ENCODE measurements around the gene AQP6. TPM values are rescaled to one million over a fixed set of nuclear protein-coding genes. Genes with fewer than 3 reads are reported as not detected.

The AQP6 gene
- total and polyA plus RNA-seq, 3 experiments from 2014 or later, result not detected

DNA sequence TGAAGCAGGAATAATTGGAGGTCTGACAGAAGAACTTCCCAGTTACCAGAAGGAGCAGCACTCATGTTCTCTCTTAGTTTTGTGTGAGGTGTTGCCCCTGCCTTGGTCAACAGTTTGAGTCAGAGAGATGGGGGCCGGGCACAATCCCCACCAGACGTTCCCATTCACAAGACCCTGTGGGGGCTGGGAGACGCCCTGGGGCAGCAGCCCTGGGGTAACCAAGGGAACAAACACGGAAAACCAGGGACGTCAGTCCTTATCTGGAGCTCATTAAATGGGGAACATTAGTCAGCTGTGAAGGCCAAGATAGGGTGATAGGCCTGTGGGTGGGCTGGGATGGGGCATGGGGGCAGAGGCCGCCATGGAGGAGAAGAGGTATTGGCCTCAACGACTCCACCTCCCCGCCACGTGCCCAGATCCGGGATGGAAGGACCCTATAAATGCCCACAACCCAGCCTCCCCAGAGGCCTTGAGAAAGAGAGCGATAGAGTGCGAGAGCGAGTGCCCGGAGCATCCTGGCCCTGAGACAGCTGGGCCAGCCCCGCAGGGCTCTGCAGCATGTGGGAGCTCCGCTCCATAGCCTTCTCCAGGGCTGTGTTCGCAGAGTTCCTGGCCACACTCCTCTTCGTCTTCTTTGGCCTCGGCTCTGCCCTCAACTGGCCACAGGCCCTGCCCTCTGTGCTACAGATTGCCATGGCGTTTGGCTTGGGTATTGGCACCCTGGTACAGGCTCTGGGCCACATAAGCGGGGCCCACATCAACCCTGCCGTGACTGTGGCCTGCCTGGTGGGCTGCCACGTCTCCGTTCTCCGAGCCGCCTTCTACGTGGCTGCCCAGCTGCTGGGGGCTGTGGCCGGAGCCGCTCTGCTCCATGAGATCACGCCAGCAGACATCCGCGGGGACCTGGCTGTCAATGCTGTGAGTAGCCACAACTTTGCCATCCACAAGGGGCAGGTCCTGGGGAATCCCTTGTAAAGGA is 22.2 kb upstream of the AQP6 start, which contains the start of gene AQP2:
Gene AQP2 (plus strand): TSS at position 465 of the 979 bp plus-strand sequence. CDS start 94 bp downstream, at position 559.
- peak within 1 kb of the TSS in 1 of 8 donors; percentile 19 for H3K27ac Mint-ChIP-seq
- peaks cover 3% of the 10 kb centered on the region for H3K4me1 ChIP-seq (ENCODE audit: insufficient read depth, low read length)
- peaks cover 19 to 43% of the 10 kb centered on the region in 2 donors for H3K27me3 Mint-ChIP-seq
- H3K9me3 ChIP-seq (ENCODE audit: low read length), result no peaks in the 10 kb centered on the region
- H3K36me3 ChIP-seq (ENCODE audit: insufficient read depth, low read length), result no peaks in the 10 kb centered on the region
- no peaks in the 10 kb centered on the region for H3K9me3 Mint-ChIP-seq
- ChIA-PET POLR2A (no interaction called here), CTCF (interaction anchor here (1.2 kb wide), 1 partner anchor 8 kb away, joined by 3 read pairs; no protein-coding TSS in a partner anchor)
- no peak within 1 kb of the TSS for H3K27ac ChIP-seq (ENCODE audit: low read depth, low read length)
- H3K4me1 Mint-ChIP-seq, result peaks cover 3 to 7% (median 6%) of the 10 kb centered on the region in 3 donors
- H3K27me3 ChIP-seq (ENCODE audit: insufficient read depth, low read length, poor library complexity, severe bottlenecking), result peaks cover 6% of the 10 kb centered on the region
- H3K36me3 Mint-ChIP-seq, result no peaks in the 10 kb centered on the region
- no peak within 1 kb of the TSS for H3K4me3 Mint-ChIP-seq
- H3K4me3 ChIP-seq (ENCODE audit: low read length), result no peak within 1 kb of the TSS
- no peak for DNase-seq

DNA sequence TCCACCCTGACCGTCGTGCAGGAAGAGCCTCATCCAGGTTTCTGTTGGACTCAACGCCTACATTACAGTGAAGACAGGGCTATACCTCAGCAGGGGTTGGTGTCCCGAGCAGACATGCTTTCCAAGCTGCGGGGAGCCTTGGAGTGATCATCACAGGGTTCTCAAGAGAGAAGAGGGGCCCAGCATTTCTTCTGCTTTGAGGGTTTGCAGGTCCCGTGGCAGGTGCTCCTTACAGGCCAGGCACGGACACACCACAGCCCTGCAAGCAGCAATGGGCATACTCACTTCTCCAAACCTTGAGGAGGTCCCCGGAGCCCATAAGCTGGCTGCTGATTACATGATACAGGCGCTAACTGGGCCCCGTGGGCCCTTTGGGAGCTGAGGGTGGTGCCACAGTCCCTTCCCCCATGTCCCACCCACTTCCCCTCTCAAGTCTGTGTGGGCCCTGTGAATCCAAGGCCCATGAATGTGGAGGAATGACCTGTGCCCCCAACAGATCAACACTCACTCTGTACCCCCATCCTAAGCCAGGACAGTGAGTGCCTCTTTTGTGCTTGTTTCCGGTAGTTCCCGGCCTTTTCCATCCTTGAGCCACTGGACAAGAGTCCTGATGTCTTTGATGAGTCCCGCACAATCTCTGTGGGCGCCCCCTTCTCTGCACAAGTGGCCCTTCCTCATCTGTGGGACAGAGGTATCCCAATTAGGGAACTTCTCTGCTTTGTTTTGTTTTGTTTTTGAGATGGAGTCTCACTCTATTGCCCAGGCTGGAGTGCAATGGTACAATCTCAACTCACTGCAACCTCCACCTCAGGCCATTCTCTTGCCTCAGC is 21.1 kb upstream of the AQP6 start:
- H3K4me3 ChIP-seq (ENCODE audit: low read length), result no peak overlapping the region
- Mint-ChIP-seq H3K27ac (peak overlapping the region in 1 of 8 donors; percentile 39), H3K36me3 (no peaks in the 10 kb centered on the region), H3K4me1 (peaks cover 0 to 3% (median 0%) of the 10 kb centered on the region in 3 donors), H3K9me3 (no peaks in the 10 kb centered on the region), H3K27me3 (peaks cover 21 to 47% of the 10 kb centered on the region in 2 donors), H3K4me3 (no peak overlapping the region)
- no peaks in the 10 kb centered on the region for H3K4me1 ChIP-seq (ENCODE audit: insufficient read depth, low read length)
- POLR2A ChIA-PET, result no interaction called here
- CTCF ChIA-PET, result no interaction called here
- H3K27ac ChIP-seq (ENCODE audit: low read depth, low read length), result no peak overlapping the region
- DNase-seq, result no peak
- H3K9me3 ChIP-seq (ENCODE audit: low read length), result no peaks in the 10 kb centered on the region
- H3K27me3 ChIP-seq (ENCODE audit: insufficient read depth, low read length, poor library complexity, severe bottlenecking), result peaks cover 13% of the 10 kb centered on the region
- H3K36me3 ChIP-seq (ENCODE audit: insufficient read depth, low read length), result no peaks in the 10 kb centered on the region

DNA sequence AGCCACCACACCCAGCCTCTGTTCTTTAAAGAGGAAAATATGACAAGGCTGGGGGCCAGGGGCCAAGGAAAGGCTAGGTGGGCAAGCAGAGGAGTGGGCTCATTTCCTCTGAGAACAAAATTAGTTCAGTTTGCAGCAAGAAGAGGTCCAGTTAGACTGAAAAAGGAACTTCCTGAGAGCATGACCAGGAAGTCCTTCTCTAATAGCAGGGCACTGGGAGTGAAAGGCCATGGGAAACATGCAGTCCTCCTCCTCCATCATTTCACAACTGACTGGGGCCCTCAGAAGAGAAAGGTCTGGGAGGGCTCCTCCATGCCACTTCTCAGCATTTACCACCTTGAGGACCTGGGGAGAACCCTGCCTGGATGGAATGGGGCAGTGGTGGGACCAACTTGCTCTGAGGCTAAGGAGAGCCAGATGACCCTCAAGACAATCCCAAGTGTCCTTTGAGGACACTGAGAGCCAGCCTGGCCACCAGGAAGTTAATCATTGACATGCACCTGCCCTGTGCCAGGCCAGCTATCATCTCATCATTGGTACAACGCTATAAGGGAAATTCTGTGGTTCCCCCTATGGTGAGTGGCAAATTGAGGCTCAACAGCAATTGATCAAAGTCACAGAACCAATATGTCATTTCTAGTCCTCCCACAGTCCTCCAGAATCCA is 20.2 kb upstream of the AQP6 start:
- Histone ChIP-seq H3K4me1 (ENCODE audit: insufficient read depth, low read length) (no peaks in the 10 kb centered on the region), H3K27me3 (ENCODE audit: insufficient read depth, low read length, poor library complexity, severe bottlenecking) (peaks cover 19% of the 10 kb centered on the region)
- POLR2A ChIA-PET, result no interaction called here

DNA sequence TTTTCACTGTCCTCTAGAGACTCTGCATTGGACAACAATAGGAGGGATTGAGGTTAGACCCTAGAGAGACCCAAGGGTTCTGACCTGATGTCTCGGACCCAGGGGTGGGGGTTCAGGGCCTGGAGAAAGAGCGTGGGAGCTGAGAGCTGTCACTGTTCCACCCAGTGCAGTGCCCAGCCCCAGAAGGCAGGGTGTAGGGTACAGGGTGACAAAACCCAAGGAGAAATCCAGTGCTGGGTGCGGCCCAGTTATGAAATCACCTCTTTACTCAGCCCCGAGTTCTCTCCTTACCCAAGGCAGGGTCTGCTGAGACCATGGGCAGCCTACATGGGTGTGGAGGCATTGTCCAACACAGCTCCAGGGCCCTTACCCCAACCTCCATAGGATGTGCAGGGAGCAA is 19.6 kb upstream of the AQP6 start:
- H3K27ac Mint-ChIP-seq, result no peak overlapping the region
- CTCF ChIA-PET, result interaction anchor here (1.4 to 4.0 kb wide), 2 partner anchors 8 to 14 kb away, joined by 3 to 24 read pairs; no protein-coding TSS in a partner anchor
- H3K27me3 ChIP-seq (ENCODE audit: insufficient read depth, low read length, poor library complexity, severe bottlenecking), result peaks cover 23% of the 10 kb centered on the region
- H3K4me3 ChIP-seq (ENCODE audit: low read length), result no peak overlapping the region
- POLR2A ChIA-PET, result no interaction called here
- no peak for DNase-seq
- H3K27me3 Mint-ChIP-seq, result peaks cover 27 to 57% of the 10 kb centered on the region in 2 donors
- H3K4me1 Mint-ChIP-seq, result peaks cover 0 to 3% (median 0%) of the 10 kb centered on the region in 3 donors
- no peaks in the 10 kb centered on the region for H3K36me3 Mint-ChIP-seq
- no peak overlapping the region for H3K27ac ChIP-seq (ENCODE audit: low read depth, low read length)
- no peaks in the 10 kb centered on the region for H3K36me3 ChIP-seq (ENCODE audit: insufficient read depth, low read length)
- no peak overlapping the region for H3K4me3 Mint-ChIP-seq
- no peaks in the 10 kb centered on the region for H3K9me3 ChIP-seq (ENCODE audit: low read length)
- no peaks in the 10 kb centered on the region for H3K4me1 ChIP-seq (ENCODE audit: insufficient read depth, low read length)
- no peaks in the 10 kb centered on the region for H3K9me3 Mint-ChIP-seq

More for the DNA sequence above, 20.2 kb upstream of the AQP6 start:
- Mint-ChIP-seq H3K9me3 (no peaks in the 10 kb centered on the region), H3K27ac (no peak overlapping the region), H3K27me3 (peaks cover 25 to 56% of the 10 kb centered on the region in 2 donors), H3K4me3 (no peak overlapping the region), H3K36me3 (no peaks in the 10 kb centered on the region), H3K4me1 (peaks cover 0 to 3% (median 0%) of the 10 kb centered on the region in 3 donors)
- no peak overlapping the region for H3K27ac ChIP-seq (ENCODE audit: low read depth, low read length)
- H3K36me3 ChIP-seq (ENCODE audit: insufficient read depth, low read length), result no peaks in the 10 kb centered on the region
- H3K9me3 ChIP-seq (ENCODE audit: low read length), result no peaks in the 10 kb centered on the region
- DNase-seq, result no peak
- no peak overlapping the region for H3K4me3 ChIP-seq (ENCODE audit: low read length)
- CTCF ChIA-PET, result interaction anchor here (1.4 to 4.0 kb wide), 2 partner anchors 7 to 15 kb away, joined by 3 to 24 read pairs; no protein-coding TSS in a partner anchor

DNA sequence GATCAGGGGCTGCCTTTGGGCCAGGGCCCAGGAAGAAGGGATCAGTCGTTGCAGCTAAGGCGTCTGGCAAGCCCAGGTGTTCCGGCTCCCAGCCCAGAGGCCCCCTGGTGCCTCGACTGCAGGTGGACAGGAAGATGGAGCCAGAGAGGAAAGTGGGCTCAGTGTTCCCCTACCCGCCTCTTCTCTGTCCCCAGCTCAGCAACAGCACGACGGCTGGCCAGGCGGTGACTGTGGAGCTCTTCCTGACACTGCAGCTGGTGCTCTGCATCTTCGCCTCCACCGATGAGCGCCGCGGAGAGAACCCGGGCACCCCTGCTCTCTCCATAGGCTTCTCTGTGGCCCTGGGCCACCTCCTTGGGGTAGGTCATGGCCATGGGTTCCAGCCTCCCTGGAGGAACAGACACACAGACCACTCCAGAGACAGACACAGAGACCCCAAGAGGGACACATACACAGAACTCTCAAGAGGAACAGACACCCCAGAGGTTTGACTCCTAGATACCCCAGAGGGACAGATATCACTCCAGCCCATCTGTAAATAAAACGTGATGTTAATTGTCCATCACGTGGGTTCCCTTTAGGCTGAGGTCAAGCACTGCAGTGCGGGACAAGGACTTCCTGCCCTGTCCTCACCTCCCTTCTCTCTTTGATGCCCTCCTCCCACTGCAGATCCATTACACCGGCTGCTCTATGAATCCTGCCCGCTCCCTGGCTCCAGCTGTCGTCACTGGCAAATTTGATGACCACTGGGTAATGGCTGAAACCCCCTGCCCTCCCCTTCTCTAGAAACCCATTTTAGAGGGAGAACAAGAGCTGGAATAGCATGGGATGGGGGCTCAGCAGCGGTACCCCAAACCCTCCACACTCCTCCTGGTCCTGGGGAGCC is 18.5 kb upstream of the AQP6 start:
- H3K27ac ChIP-seq (ENCODE audit: low read depth, low read length), result no peak overlapping the region
- Mint-ChIP-seq H3K36me3 (no peaks in the 10 kb centered on the region), H3K4me3 (no peak overlapping the region), H3K27me3 (peaks cover 32 to 60% of the 10 kb centered on the region in 2 donors), H3K9me3 (no peaks in the 10 kb centered on the region), H3K27ac (no peak overlapping the region), H3K4me1 (peaks cover 0 to 3% (median 0%) of the 10 kb centered on the region in 3 donors)
- CTCF ChIA-PET, result interaction anchor here (1.4 to 4.0 kb wide), 3 partner anchors 9 to 13 kb away, joined by 3 to 24 read pairs (median 3); no protein-coding TSS in a partner anchor
- H3K4me3 ChIP-seq (ENCODE audit: low read length), result no peak overlapping the region
- POLR2A ChIA-PET, result no interaction called here
- H3K36me3 ChIP-seq (ENCODE audit: insufficient read depth, low read length), result no peaks in the 10 kb centered on the region
- peaks cover 29% of the 10 kb centered on the region for H3K27me3 ChIP-seq (ENCODE audit: insufficient read depth, low read length, poor library complexity, severe bottlenecking)
- DNase-seq, result no peak
- H3K9me3 ChIP-seq (ENCODE audit: low read length), result no peaks in the 10 kb centered on the region
- no peaks in the 10 kb centered on the region for H3K4me1 ChIP-seq (ENCODE audit: insufficient read depth, low read length)

DNA sequence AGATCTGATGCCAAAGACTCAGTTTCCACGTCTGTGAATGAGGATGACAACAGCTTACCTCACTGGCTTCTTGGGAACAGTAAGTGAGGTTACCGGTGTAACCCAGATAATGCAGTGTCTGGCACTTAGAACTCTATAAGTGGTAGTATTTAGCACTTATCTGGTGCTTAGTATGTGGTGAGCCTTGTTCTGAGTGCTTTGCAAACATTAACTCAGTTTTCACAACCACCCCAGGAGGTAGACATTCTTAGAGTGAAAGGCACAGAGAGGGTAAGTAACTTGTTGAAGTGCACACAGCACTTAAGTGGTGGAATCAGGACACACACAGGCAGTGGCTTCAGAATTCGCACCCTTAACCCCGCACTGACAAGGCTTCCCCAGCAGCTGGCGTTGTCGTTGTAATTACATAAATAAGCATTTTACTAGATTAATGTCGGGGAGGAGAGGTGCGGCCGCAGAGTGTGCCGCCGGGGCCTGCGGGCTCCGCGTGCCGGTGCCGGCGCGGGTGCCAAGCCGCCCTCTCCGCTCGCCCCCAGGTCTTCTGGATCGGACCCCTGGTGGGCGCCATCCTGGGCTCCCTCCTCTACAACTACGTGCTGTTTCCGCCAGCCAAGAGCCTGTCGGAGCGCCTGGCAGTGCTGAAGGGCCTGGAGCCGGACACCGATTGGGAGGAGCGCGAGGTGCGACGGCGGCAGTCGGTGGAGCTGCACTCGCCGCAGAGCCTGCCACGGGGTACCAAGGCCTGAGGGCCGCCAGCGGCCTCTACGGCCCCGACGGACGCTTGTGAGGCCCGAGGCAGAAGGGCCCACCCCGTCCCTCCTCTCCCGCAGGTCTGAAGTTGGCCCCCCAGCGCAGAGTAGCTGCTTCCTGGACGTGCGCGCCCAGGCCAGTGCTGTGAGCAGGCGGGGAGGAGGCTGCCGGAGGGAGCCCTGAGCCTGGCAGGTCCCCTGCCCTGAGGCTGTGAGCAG is 17.6 kb upstream of the AQP6 start:
- H3K27ac ChIP-seq (ENCODE audit: low read depth, low read length), result no peak overlapping the region
- no peak overlapping the region for H3K27ac Mint-ChIP-seq
- no peaks in the 10 kb centered on the region for H3K9me3 ChIP-seq (ENCODE audit: low read length)
- no peaks in the 10 kb centered on the region for H3K36me3 Mint-ChIP-seq
- peaks cover 39% of the 10 kb centered on the region for H3K27me3 ChIP-seq (ENCODE audit: insufficient read depth, low read length, poor library complexity, severe bottlenecking)
- no peaks in the 10 kb centered on the region for H3K4me1 ChIP-seq (ENCODE audit: insufficient read depth, low read length)
- CTCF ChIA-PET, result interaction anchor here (1.4 to 4.0 kb wide), 2 partner anchors 10 to 12 kb away, joined by 3 to 24 read pairs; no protein-coding TSS in a partner anchor
- H3K4me1 Mint-ChIP-seq, result peaks cover 0 to 4% (median under 1%) of the 10 kb centered on the region in 3 donors
- H3K4me3 ChIP-seq (ENCODE audit: low read length), result no peak overlapping the region
- POLR2A ChIA-PET, result no interaction called here
- H3K36me3 ChIP-seq (ENCODE audit: insufficient read depth, low read length), result no peaks in the 10 kb centered on the region
- DNase-seq, result no peak
- H3K27me3 Mint-ChIP-seq, result peaks cover 39 to 62% of the 10 kb centered on the region in 2 donors
- H3K9me3 Mint-ChIP-seq, result no peaks in the 10 kb centered on the region
- H3K4me3 Mint-ChIP-seq, result no peak overlapping the region

Measured in CD8-positive, alpha-beta memory T cell (primary cell).